Hepatocyte (in vitro differentiated cells): ENCODE results near the gene GPR32.

Experiments
- EZH2 ChIP-seq: fragments of 200-600 bp; sonication (generic); IDR thresholded peaks from 2 replicates; pipeline ENCODE4 v1.6.1; 2016; ENCODE audit warnings: antibody characterized with exemption, mild to moderate bottlenecking, borderline replicate concordance
- TF ChIP-seq, protein P1 (sequence below): fragments of 200-600 bp; sonication (generic); IDR thresholded peaks from 2 replicates; pipeline ENCODE4 v1.5.1; 2016; ENCODE audit warnings: antibody characterized with exemption, mild to moderate bottlenecking; ENCODE audit not compliant: poor library complexity

DNA sequence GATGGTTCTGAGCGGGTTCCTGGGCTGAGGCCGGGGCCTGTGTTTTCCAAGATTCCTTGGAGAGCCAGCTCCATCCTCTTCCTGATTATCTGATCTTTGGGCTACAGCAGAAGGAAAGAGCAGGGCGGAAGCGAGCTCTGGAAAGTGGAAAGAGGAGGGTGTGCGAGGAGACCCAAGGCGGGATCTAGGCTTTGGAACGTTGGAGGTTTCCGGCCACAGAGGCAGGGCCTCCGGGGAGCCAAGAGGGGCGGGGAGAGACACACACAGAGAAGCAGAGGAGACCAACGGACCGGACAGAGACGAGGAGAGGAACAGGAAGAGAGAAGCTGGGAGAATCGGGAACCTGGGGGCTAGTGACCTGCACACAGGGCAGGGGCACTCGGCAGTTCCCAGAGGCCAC lies 47.2 kb upstream of the GPR32 start, which contains the start of gene CLEC11A:
- TF ChIP-seq, protein P1, sequence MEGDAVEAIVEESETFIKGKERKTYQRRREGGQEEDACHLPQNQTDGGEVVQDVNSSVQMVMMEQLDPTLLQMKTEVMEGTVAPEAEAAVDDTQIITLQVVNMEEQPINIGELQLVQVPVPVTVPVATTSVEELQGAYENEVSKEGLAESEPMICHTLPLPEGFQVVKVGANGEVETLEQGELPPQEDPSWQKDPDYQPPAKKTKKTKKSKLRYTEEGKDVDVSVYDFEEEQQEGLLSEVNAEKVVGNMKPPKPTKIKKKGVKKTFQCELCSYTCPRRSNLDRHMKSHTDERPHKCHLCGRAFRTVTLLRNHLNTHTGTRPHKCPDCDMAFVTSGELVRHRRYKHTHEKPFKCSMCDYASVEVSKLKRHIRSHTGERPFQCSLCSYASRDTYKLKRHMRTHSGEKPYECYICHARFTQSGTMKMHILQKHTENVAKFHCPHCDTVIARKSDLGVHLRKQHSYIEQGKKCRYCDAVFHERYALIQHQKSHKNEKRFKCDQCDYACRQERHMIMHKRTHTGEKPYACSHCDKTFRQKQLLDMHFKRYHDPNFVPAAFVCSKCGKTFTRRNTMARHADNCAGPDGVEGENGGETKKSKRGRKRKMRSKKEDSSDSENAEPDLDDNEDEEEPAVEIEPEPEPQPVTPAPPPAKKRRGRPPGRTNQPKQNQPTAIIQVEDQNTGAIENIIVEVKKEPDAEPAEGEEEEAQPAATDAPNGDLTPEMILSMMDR, result no peak
- TF ChIP-seq EZH2, result no peak
